Tibial artery (tissue), 4 donors: ENCODE results near the gene TACC2.
A peak's percentile ranks its signal among the peaks of the same experiment; 100 is the strongest.
"Not testable (repeated sequence)": the region's sequence is repeated elsewhere in the genome, so short reads cannot be mapped to it uniquely, and the experiment has no call there.

Experiments
- DNase-seq, 2 donors: peaks; one replicate each; pipeline ENCODE4 v3.0.0-alpha.2; 2019
- H3K27ac ChIP-seq, 2 donors: fragments of 200-600 bp; sonication (generic) in 1 of 2; 1 replicate in 1 of 2; 2 replicates in 1 of 2; pipeline ENCODE4 v1.5.1; 2018 to 2019; ENCODE audit warnings: mild to moderate bottlenecking in 1 of 2
- H3K27me3 ChIP-seq, 2 donors: fragments of 200-600 bp; sonication (generic) in 1 of 2; one replicate each; pipeline versions ENCODE4 v1.5.1 to v1.6.0; 2016 to 2019
- H3K36me3 ChIP-seq, 3 donors: fragments of 200-600 bp; sonication (generic) in 2 of 3; one replicate each; pipeline ENCODE4 v1.5.1; 2016 to 2019; ENCODE audit warnings: mild to moderate bottlenecking in 2 of 3
- H3K4me1 ChIP-seq, 4 donors: fragments of 200-600 bp; sonication (generic) in 2 of 4; 1 replicate in 3 of 4; 2 replicates in 1 of 4; pipeline ENCODE4 v1.5.1; 2016 to 2019
- H3K4me3 ChIP-seq, 2 donors: fragments of 200-600 bp; sonication (generic) in 1 of 2; 1 replicate in 1 of 2; 2 replicates in 1 of 2; pipeline ENCODE4 v1.5.1; 2018 to 2019; ENCODE audit warnings: mild to moderate bottlenecking in 2 of 2
- H3K9me3 ChIP-seq, 3 donors: fragments of 200-600 bp; sonication (generic) in 1 of 3; one replicate each; pipeline ENCODE4 v1.5.1; 2016 to 2019
- CTCF ChIP-seq, 2 experiments: fragments of 200-600 bp in 1 of 2; fragments of 450-650 bp in 1 of 2; IDR thresholded peaks; one replicate each; pipeline ENCODE4 v1.5.1; 2017 to 2019; ENCODE audit warnings: antibody characterized with exemption in 2 of 2, mild to moderate bottlenecking in 1 of 2, moderate library complexity in 1 of 2
- intact Hi-C: fragments of 100-400 bp; cut with DNase I; formaldehyde crosslinking; loops from one replicate; pipeline ENCODE4 v1.15.0; 2023; ENCODE audit warnings: low total_unique reads

TACC2 gene

GRCh38 chr10:121965996-121966395, 23.0 kb upstream of the TACC2 start:
- intact Hi-C loops, result no loop called here

GRCh38 chr10:121969086-121969485, 19.9 kb upstream of the TACC2 start:
- peaks cover 0 to 14% (median 11%) of the 10 kb centered on the region in 4 donors for H3K4me1 ChIP-seq
- DNase-seq, H3K4me3 ChIP-seq, H3K27me3 ChIP-seq, H3K9me3 ChIP-seq, H3K27ac ChIP-seq, intact Hi-C loops: not testable (repeated sequence)
- H3K36me3 ChIP-seq, result peaks cover 49 to 86% (median 67%) of the 10 kb centered on the region in 3 donors

More at GRCh38 chr10:121965996-121966395, 23.0 kb upstream of the TACC2 start:
- no peak overlapping the region for H3K4me3 ChIP-seq
- TF ChIP-seq CTCF (IDR thresholded peaks at IDR 0.05), result no peak
- H3K36me3 ChIP-seq, result peaks cover 49 to 93% (median 78%) of the 10 kb centered on the region in 3 donors
- H3K27ac ChIP-seq, result no peak overlapping the region
- no peak for DNase-seq
- no peaks in the 10 kb centered on the region for H3K27me3 ChIP-seq
- no peaks in the 10 kb centered on the region for H3K4me1 ChIP-seq
- no peaks in the 10 kb centered on the region for H3K9me3 ChIP-seq

GRCh38 chr10:121974019-121974534, 14.9 kb upstream of the TACC2 start:
- Histone ChIP-seq H3K4me1 (peaks cover 0 to 24% (median 17%) of the 10 kb centered on the region in 4 donors), H3K36me3 (peaks cover 13 to 36% (median 17%) of the 10 kb centered on the region in 3 donors), H3K9me3 (no peaks in the 10 kb centered on the region), H3K27me3 (no peaks in the 10 kb centered on the region), H3K27ac (peak overlapping the region; percentile 93 to 99), H3K4me3 (peak overlapping the region; percentile 74 to 99)
- intact Hi-C loops, result loop anchor here (2.0 to 10.0 kb wide), 2 partner anchors 79 to 141 kb away; no protein-coding TSS in a partner anchor
- no peak for DNase-seq
- no peak for TF ChIP-seq CTCF (IDR thresholded peaks at IDR 0.05)

GRCh38 chr10:121974535-121975294, 14.2 kb upstream of the TACC2 start, which contains the start of gene NSMCE4A:
TSS of gene NSMCE4A (minus strand) at chr10:121975217. CDS start at chr10:121975165, 52 bp downstream.
- peaks cover 0 to 24% (median 17%) of the 10 kb centered on the region in 4 donors for H3K4me1 ChIP-seq
- no peaks in the 10 kb centered on the region for H3K27me3 ChIP-seq
- no peaks in the 10 kb centered on the region for H3K9me3 ChIP-seq
- peak in 1 of 2 experiments; percentile 55 for TF ChIP-seq CTCF (IDR thresholded peaks at IDR 0.05)
- intact Hi-C loops, result loop anchor here (1.0 to 10.0 kb wide), 3 partner anchors 20 to 140 kb away; no protein-coding TSS in a partner anchor
- peaks cover 9 to 29% (median 13%) of the 10 kb centered on the region in 3 donors for H3K36me3 ChIP-seq
- peak; percentile 62 to 84 for DNase-seq
- H3K27ac ChIP-seq, result peak within 1 kb of the TSS; percentile 93 to 99
- peak within 1 kb of the TSS; percentile 74 to 99 for H3K4me3 ChIP-seq

- Histone ChIP-seq H3K4me1 (peaks cover 0 to 24% (median 17%) of the 10 kb centered on the region in 4 donors), H3K36me3 (peaks cover 5 to 21% (median 8%) of the 10 kb centered on the region in 3 donors), H3K9me3 (no peaks in the 10 kb centered on the region), H3K4me3 (peak overlapping the region; percentile 74 to 99), H3K27ac (peak overlapping the region; percentile 93 to 99), H3K27me3 (no peaks in the 10 kb centered on the region)
- intact Hi-C loops, result loop anchor here (1.0 to 10.0 kb wide), 3 partner anchors 19 to 139 kb away; no protein-coding TSS in a partner anchor
- TF ChIP-seq CTCF (IDR thresholded peaks at IDR 0.05), result peak in 1 of 2 experiments; percentile 72
- no peak for DNase-seq
Measured at GRCh38 chr10:121975295-121976086, 13.5 kb upstream of the TACC2 start.
